Measurements from ENCODE around the gene DCUN1D5. TPM values are rescaled to one million over a fixed set of nuclear protein-coding genes. Genes with fewer than 3 reads are reported as not detected.
"Not testable (repeated sequence)": the region's sequence is repeated elsewhere in the genome, so short reads cannot be mapped to it uniquely, and the experiment has no call there.

The DCUN1D5 gene
- total RNA-seq, 1 experiment from 2014 or later = 128 TPM

GRCh38 chr11:103042161-103042560 is 49.8 kb downstream of the DCUN1D5 start:
- Histone ChIP-seq H3K4me3 (ENCODE audit: insufficient read depth, low read depth, low read length) (no peak overlapping the region), H3K27me3 (ENCODE audit: control insufficient read depth, insufficient read depth, low read length) (no peaks in the 10 kb centered on the region), H3K36me3 (replicated peaks; ENCODE audit: control insufficient read depth, insufficient read depth, low read length) (no peaks in the 10 kb centered on the region)
- no peak for DNase-seq

DNA sequence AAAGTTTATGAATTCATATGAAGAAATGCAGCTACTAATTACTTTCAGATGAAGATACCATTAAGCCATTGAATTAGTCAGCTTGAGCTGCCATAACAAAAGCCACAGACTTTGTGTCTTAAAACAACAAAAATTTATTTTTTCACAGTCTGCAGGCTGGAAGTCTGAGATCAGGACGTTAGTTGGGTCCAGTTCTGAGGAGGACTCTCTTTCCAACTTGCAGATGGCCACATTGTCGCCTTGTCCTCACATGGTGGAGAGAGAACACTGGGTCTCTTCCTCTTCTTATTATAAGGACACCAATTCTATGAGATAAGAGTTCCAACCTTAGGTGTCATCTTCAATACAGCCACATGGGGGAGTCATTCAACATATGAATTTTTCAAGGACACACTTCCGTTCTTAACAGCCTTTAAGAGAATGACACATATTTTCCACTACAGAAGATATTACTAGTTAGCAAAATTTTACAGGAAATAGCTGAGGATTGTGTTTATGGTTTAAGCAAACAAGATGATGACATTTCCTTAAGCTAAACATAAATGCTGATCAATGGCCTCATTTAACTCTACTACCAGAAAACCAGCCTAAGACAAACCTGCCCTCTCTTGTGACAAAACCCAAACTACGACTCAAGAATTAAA is 56.0 kb downstream of the DCUN1D5 start:
- Histone ChIP-seq H3K27me3 (ENCODE audit: control insufficient read depth, insufficient read depth, low read length) (no peaks in the 10 kb centered on the region), H3K36me3 (replicated peaks; ENCODE audit: control insufficient read depth, insufficient read depth, low read length) (no peaks in the 10 kb centered on the region), H3K4me3 (ENCODE audit: insufficient read depth, low read depth, low read length) (no peak overlapping the region)
- DNase-seq = peak; percentile 22

GRCh38 chr11:103035216-103035615 is 56.7 kb downstream of the DCUN1D5 start:
- H3K36me3 ChIP-seq (replicated peaks; ENCODE audit: control insufficient read depth, insufficient read depth, low read length) = no peaks in the 10 kb centered on the region
- DNase-seq = no peak
- H3K4me3 ChIP-seq (ENCODE audit: insufficient read depth, low read depth, low read length) = no peak overlapping the region
- H3K27me3 ChIP-seq (ENCODE audit: control insufficient read depth, insufficient read depth, low read length) = no peaks in the 10 kb centered on the region

DNA sequence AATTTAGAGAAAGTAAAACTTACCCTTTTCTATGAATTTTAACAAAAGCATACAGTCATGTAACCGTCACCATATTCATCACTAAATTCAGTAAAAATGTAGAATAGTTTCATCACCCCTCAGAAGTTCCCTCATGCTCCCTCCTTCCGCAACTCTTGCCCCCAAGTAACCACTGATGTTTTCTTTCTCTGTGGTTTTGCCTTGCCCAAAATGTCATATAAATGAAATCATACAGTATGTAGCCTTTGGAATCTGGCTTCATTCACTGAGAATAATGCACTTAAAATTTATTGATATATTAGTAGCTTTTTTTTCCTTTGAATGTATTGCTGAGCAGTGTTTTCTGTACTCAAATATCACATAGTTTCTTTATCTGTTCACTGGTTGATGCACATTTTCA is 60.1 kb downstream of the DCUN1D5 start:
- Histone ChIP-seq H3K27me3 (ENCODE audit: control insufficient read depth, insufficient read depth, low read length) (no peaks in the 10 kb centered on the region), H3K36me3 (replicated peaks; ENCODE audit: control insufficient read depth, insufficient read depth, low read length) (no peaks in the 10 kb centered on the region), H3K4me3 (ENCODE audit: insufficient read depth, low read depth, low read length) (no peak overlapping the region)
- no peak for DNase-seq

GRCh38 chr11:103029401-103029800 is 62.6 kb downstream of the DCUN1D5 start:
- Histone ChIP-seq H3K27me3 (ENCODE audit: control insufficient read depth, insufficient read depth, low read length) (no peaks in the 10 kb centered on the region), H3K4me3 (ENCODE audit: insufficient read depth, low read depth, low read length) (no peak overlapping the region), H3K36me3 (replicated peaks; ENCODE audit: control insufficient read depth, insufficient read depth, low read length) (no peaks in the 10 kb centered on the region)
- no peak for DNase-seq

- H3K36me3 ChIP-seq (replicated peaks; ENCODE audit: control insufficient read depth, insufficient read depth, low read length); H3K4me3 ChIP-seq (ENCODE audit: insufficient read depth, low read depth, low read length); DNase-seq; H3K27me3 ChIP-seq (ENCODE audit: control insufficient read depth, insufficient read depth, low read length): not testable (repeated sequence)
These were observed 63.5 kb downstream of the DCUN1D5 start for GRCh38 chr11:103028304-103029020.

GRCh38 chr11:103024086-103024485 is 67.9 kb downstream of the DCUN1D5 start:
- DNase-seq = no peak
- Histone ChIP-seq H3K4me3 (ENCODE audit: insufficient read depth, low read depth, low read length) (no peak overlapping the region), H3K36me3 (replicated peaks; ENCODE audit: control insufficient read depth, insufficient read depth, low read length) (no peaks in the 10 kb centered on the region), H3K27me3 (ENCODE audit: control insufficient read depth, insufficient read depth, low read length) (no peaks in the 10 kb centered on the region)

DNA sequence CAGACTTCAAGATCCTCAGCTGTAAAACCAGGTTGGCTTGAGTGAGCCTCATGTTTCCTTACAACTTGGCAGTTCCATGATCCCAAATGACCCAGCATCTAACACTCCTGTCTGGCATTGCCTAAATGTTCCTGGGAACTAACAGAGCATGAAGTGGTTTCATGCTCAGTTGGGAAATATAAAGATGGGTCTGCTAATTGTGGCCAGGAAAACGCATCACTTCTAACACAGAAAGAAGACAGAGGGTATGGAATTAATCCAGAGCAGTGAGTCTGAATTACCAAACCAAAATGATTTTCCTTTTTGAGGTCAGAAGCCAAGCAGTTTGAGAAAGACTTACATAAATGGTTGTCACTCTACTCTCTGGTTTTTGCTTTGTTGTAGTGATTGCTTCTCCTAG is 75.9 kb downstream of the DCUN1D5 start:
- Histone ChIP-seq H3K36me3 (replicated peaks; ENCODE audit: control insufficient read depth, insufficient read depth, low read length) (no peaks in the 10 kb centered on the region), H3K4me3 (ENCODE audit: insufficient read depth, low read depth, low read length) (no peak overlapping the region), H3K27me3 (ENCODE audit: control insufficient read depth, insufficient read depth, low read length) (no peaks in the 10 kb centered on the region)
- no peak for DNase-seq

- no peak for DNase-seq
- Histone ChIP-seq H3K4me3 (ENCODE audit: insufficient read depth, low read depth, low read length) (no peak overlapping the region), H3K27me3 (ENCODE audit: control insufficient read depth, insufficient read depth, low read length) (no peaks in the 10 kb centered on the region), H3K36me3 (replicated peaks; ENCODE audit: control insufficient read depth, insufficient read depth, low read length) (no peaks in the 10 kb centered on the region)
These were observed 78.5 kb downstream of the DCUN1D5 start for GRCh38 chr11:103013421-103013820.

Other genes with a start within 250 kb of the DCUN1D5 start
- not detected in 2 replicates for gene MMP3, start 248.6 kb downstream of the DCUN1D5 start, total RNA-seq (2014; rRNA removed; shearing (Covaris generic))
- not detected in 2 replicates for gene MMP12, start 217.2 kb downstream of the DCUN1D5 start, total RNA-seq (2014; rRNA removed; shearing (Covaris generic))
- gene MMP13, start 136.4 kb downstream of the DCUN1D5 start, total RNA-seq (2014; rRNA removed; shearing (Covaris generic)) = not detected in 2 replicates
- gene DYNC2H1, start 17.3 kb upstream of the DCUN1D5 start, total RNA-seq (2014; rRNA removed; shearing (Covaris generic)) = 10.3 and 11.9 TPM in 2 replicates